HUES6 (cell line): ENCODE data around the gene IL20RB.
A peak's percentile ranks its signal among the peaks of the same experiment; 100 is the strongest.
"Not testable (repeated sequence)": the region's sequence is repeated elsewhere in the genome, so short reads cannot be mapped to it uniquely, and the experiment has no call there.

Source experiments
- H3K27ac ChIP-seq: 2 replicates; pipeline ENCODE4 v1.7.0; 2013; ENCODE audit warnings: low read depth, mild to moderate bottlenecking, low read length, inconsistent platforms
- H3K27me3 ChIP-seq: 2 replicates; pipeline ENCODE4 v1.6.1; 2013; ENCODE audit warnings: low read length; ENCODE audit not compliant: control insufficient read depth, insufficient read depth
- H3K36me3 ChIP-seq: 2 replicates; pipeline ENCODE4 v1.6.1; 2013; ENCODE audit warnings: low read length; ENCODE audit not compliant: control insufficient read depth, insufficient read depth
- H3K4me1 ChIP-seq: 2 replicates; pipeline ENCODE4 v1.6.1; 2013; ENCODE audit warnings: low read length; ENCODE audit not compliant: control insufficient read depth, insufficient read depth
- H3K4me3 ChIP-seq: 2 replicates; pipeline ENCODE4 v1.5.1; 2013; ENCODE audit warnings: low read depth, low read length
- H3K9ac ChIP-seq: one replicate; pipeline ENCODE4 v1.6.1; 2013; ENCODE audit warnings: mild to moderate bottlenecking, low read length
- H3K9me3 ChIP-seq: 2 replicates; pipeline ENCODE4 v1.6.1; 2013; ENCODE audit warnings: low read depth, low read length; ENCODE audit not compliant: control insufficient read depth, insufficient read depth

The IL20RB gene

DNA sequence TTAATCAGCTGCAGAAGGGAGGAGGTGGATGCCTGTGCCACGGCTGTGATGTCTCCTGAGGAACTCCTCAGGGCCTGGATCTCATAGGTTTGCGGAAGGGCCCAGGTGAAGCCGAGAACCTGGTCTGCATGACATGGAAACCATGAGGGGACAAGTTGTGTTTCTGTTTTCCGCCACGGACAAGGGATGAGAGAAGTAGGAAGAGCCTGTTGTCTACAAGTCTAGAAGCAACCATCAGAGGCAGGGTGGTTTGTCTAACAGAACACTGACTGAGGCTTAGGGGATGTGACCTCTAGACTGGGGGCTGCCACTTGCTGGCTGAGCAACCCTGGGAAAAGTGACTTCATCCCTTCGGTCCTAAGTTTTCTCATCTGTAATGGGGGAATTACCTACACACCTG is 52.4 kb downstream of the IL20RB start:
- H3K36me3 ChIP-seq = no peaks in the 10 kb centered on the region
- no peaks in the 10 kb centered on the region for H3K27me3 ChIP-seq
- no peak overlapping the region for H3K9ac ChIP-seq
- no peak overlapping the region for H3K4me3 ChIP-seq
- peaks cover 7% of the 10 kb centered on the region; the same call in 1 of the 2 replicates for H3K4me1 ChIP-seq
- no peak overlapping the region for H3K27ac ChIP-seq
- no peaks in the 10 kb centered on the region for H3K9me3 ChIP-seq

DNA sequence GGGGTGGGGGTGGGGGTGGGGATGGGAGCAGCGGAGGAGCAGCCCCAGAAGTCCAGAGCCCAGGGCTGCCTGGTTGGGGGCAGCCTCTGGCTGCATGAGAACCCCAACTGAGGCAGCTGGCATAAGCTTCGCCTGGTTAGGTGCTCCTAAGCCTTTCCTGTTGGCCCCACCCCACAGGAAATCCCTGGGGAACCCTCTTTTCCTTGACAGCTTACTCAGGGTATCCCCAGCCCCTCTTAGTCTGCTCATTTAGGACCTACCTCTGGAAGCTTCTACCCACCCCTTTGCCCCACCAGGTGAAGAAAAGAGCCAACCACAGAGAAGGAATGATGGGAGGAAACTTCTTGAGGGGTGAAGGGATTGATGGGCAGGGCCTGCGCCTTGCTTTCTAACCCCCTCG is 53.4 kb downstream of the IL20RB start:
- H3K4me1 ChIP-seq = peaks cover 7% of the 10 kb centered on the region; the same call in 1 of the 2 replicates
- H3K27ac ChIP-seq = no peak overlapping the region
- no peaks in the 10 kb centered on the region for H3K36me3 ChIP-seq
- H3K4me3 ChIP-seq = no peak overlapping the region
- H3K9ac ChIP-seq = no peak overlapping the region
- H3K9me3 ChIP-seq = no peaks in the 10 kb centered on the region
- no peaks in the 10 kb centered on the region for H3K27me3 ChIP-seq

DNA sequence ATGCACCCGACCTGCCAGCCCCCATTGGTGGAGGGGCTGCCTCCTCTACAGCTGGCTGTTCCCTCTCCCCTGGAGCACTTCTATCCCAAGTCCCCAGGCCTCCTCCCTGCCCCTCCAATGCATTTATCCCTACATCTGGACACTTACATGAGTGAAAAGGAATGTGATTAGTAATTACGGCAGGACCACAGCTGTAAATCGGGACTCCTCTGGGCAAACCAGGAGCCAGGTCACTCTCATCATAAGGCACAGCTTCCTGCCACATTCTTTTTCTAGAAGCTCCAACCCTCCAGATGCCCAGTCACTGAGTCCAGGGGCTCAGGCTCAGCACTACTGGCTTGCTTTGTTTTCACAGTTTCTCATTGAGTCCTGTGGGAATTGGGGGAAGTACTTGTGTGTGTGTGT is 54.3 kb downstream of the IL20RB start:
- no peak overlapping the region for H3K9ac ChIP-seq

DNA sequence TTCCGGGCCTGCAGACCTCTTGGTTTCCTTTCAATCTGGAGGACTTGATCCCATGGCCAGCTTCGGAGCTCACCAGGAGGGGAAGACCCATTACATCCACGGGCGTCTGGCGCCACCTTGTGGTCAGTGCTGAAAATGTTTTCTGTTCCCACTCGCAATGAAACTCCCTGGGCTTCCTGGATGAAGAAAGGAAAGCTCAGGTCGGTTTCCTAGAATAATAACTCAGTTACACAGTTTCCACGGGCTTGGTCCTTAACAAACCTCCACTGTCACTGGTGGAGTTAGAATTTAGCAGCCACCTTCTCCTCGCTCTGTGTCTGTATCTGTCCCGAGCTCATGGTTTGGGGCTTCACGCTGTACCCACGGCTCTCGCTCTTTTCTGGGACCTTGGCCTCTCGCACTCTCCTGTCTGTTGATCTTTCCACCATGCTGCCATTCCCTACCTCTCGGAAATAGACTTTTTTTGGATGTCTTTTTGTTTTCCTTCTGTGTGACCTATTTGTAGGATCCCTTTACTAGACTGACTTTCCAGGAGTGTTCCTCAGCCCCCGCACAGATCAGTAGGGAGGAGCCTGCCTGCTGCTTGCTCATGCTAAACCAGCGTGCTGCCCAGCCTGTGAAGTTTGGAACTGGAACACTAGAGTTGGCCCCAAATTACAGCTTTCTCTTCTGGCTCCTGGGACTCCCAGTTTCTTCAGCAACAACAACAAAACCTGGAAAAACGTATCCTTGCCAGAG is 56.3 kb downstream of the IL20RB start:
- Histone ChIP-seq H3K9ac (no peak overlapping the region), H3K27me3 (no peaks in the 10 kb centered on the region), H3K36me3 (no peaks in the 10 kb centered on the region), H3K4me3 (peak overlapping the region; percentile 48), H3K4me1 (peaks cover 7% of the 10 kb centered on the region; the same call in 1 of the 2 replicates), H3K27ac (no peak overlapping the region), H3K9me3 (no peaks in the 10 kb centered on the region)

More for the DNA sequence above, 54.3 kb downstream of the IL20RB start:
- Histone ChIP-seq H3K27ac (no peak overlapping the region), H3K4me3 (no peak overlapping the region), H3K27me3 (no peaks in the 10 kb centered on the region), H3K4me1 (peaks cover 7% of the 10 kb centered on the region; the same call in 1 of the 2 replicates), H3K9me3 (no peaks in the 10 kb centered on the region), H3K36me3 (no peaks in the 10 kb centered on the region)

DNA sequence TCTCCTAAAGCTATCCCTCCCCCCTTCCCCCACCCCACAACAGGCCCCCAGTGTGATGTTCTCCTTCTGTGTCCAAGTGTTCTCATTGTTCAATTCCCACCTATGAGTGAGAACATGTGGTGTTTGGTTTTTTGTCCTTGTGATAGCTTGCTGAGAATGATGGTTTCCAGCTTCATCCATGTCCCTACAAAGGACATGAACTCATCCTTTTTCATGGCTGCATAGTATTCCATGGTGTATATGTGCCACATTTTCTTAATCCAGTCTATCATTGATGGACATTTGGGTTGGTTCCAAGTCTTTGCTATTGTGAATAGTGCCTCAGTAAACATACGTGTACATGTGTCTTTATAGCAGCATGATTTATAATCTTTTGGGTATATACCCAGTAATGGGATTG is 59.5 kb downstream of the IL20RB start:
- H3K9me3 ChIP-seq, H3K27me3 ChIP-seq, H3K9ac ChIP-seq, H3K4me3 ChIP-seq, H3K4me1 ChIP-seq, H3K27ac ChIP-seq, H3K36me3 ChIP-seq: not testable (repeated sequence)

DNA sequence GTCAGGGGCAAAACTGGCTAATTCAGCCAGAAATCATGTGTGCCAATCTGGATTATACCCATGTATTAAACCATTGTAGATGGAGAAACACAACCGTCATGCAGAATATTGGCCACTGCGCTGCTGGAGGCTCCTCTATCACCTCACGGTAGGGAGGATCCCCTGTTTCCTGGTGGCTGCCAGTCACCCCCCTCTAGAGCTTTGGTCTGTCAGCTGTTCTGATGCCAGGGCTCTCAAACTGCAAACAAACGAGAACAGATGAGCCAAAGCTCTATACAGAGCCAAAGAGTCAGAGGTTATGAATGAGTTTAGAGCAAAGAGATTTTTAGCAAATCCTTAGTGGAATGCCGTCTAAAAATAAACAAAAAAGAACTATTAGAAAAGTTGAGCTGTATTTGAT is 62.5 kb downstream of the IL20RB start:
- no peaks in the 10 kb centered on the region for H3K27me3 ChIP-seq
- no peaks in the 10 kb centered on the region for H3K36me3 ChIP-seq
- H3K27ac ChIP-seq = no peak overlapping the region
- no peak overlapping the region for H3K4me3 ChIP-seq
- no peak overlapping the region for H3K9ac ChIP-seq
- no peaks in the 10 kb centered on the region for H3K4me1 ChIP-seq
- no peaks in the 10 kb centered on the region for H3K9me3 ChIP-seq

DNA sequence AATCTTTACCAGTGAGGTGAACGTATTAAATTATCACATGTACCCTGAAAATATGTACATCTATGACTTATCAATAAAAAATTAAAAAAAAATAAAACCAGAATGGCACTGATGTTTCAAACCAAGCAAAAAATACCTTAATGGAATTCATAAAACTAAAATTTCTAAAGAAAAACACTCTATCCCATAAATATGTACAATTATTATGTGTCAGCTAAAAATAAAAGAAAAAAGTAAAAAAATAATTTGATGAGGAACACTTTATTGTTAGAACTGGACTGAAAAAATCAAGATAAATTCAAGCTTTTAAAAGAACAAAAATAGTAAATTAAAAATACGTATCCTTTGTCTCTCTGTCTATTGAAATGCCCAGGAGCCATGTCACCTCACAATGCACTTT is 63.1 kb downstream of the IL20RB start:
- Histone ChIP-seq H3K4me1 (no peaks in the 10 kb centered on the region), H3K27ac (no peak overlapping the region), H3K27me3 (no peaks in the 10 kb centered on the region), H3K9ac (no peak overlapping the region), H3K36me3 (no peaks in the 10 kb centered on the region), H3K4me3 (no peak overlapping the region), H3K9me3 (no peaks in the 10 kb centered on the region)

DNA sequence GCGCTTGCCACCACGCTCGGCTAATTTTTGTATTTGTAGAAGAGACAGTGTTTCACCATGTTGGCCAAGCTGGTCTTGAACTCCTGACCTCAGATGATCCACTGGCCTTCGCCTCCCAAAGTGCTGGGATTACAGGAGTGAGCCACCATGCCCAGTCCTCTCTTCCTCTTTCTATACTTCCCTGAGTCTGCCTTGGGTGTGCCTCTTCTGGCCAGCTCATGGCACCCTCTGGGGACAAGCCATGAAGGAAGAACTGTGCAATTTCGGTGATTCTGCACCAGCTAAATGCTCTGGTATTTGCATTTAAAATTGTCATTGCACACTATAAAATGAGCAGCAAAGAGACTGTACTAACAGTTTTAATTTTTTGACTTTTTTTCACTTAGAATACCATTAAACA is 66.6 kb downstream of the IL20RB start:
- H3K9me3 ChIP-seq = no peaks in the 10 kb centered on the region

DNA sequence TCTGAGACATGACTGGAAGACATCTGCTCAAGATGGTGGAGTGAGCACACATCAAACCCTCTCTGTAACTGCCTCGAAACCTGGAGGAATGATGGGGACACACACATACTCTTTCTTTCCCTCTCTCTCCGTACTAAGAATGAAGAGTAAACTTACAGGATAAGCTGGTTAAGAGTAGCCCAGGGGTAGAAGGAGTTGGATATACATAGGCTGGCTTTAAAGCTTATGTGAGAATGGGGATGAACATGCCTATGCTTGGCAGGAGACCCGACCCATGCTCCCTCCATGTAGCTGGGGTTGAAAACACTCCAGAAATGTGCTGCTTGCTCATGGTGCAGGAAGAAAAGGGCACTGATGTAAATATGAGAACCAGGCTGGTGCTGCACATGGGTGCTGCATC is 68.9 kb downstream of the IL20RB start:
- H3K9me3 ChIP-seq = no peaks in the 10 kb centered on the region
- H3K9ac ChIP-seq = no peak overlapping the region
- H3K27me3 ChIP-seq = peaks cover 9% of the 10 kb centered on the region; the same call in 1 of the 2 replicates
- no peaks in the 10 kb centered on the region for H3K4me1 ChIP-seq
- no peak overlapping the region for H3K27ac ChIP-seq
- H3K4me3 ChIP-seq = no peak overlapping the region
- H3K36me3 ChIP-seq = no peaks in the 10 kb centered on the region

More for the DNA sequence above, 66.6 kb downstream of the IL20RB start:
- H3K27me3 ChIP-seq = no peaks in the 10 kb centered on the region
- H3K9ac ChIP-seq = no peak overlapping the region
- no peaks in the 10 kb centered on the region for H3K36me3 ChIP-seq
- H3K4me1 ChIP-seq = no peaks in the 10 kb centered on the region
- no peak overlapping the region for H3K4me3 ChIP-seq
- no peak overlapping the region for H3K27ac ChIP-seq

DNA sequence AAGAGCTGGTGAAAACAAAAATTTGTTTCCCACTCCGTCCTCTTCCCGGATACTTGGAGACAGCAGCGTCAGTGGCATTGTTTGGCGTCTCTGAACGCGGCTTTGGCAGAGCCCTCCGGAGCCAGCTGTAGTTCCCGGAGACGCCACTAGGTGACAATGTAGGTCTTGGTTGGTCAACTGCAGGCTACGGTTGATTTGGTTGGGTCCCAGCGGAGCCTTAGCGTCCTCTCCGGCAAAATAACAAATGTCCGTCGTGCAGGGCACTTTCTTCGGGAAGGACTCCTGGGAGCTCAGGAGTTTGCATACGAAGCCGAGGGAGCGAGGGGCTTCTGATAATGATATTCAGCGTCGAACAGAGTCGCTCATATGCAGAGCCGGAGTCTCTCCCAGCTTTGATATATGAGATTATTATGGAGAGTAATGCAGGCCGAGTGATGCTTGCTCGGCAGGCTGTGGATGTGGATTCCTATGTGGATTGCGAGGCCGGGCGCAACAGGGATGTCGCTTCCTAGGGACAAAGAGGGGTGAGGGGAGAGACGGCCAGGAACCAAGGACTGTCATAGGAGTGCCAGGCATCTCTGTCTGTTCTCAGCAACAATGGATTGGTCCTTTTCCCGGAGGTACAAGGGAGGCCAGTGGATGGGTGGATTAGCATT is 74.8 kb downstream of the IL20RB start:
- H3K9ac ChIP-seq = peak overlapping the region; percentile 67
- peaks cover 18% of the 10 kb centered on the region; the same call in 1 of the 2 replicates for H3K27me3 ChIP-seq
- peak overlapping the region; percentile 62 for H3K4me3 ChIP-seq
- H3K36me3 ChIP-seq = no peaks in the 10 kb centered on the region
- H3K27ac ChIP-seq = no peak overlapping the region; the same call in 1 of the 2 replicates
- peaks cover 21% of the 10 kb centered on the region for H3K4me1 ChIP-seq
- H3K9me3 ChIP-seq = no peaks in the 10 kb centered on the region

DNA sequence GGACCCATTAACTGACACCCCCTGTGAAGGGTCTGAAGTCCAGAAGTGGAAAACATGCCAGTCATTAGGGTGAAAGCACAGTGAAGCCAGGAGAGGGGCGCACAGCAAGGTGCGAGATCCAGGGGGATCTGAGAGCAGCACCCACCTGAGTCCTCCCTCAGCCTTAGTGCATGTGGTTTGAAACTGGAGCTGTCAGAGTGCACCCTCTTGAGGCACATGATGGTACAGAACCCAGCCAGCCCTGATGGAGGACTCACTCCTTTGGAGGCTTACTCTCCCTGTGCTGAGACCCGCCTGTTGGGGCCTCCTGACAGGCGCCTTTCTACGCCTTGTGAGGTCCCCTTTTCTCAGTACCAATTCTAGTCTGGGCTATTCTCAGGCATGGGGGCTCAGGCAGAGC is 77.8 kb downstream of the IL20RB start:
- Histone ChIP-seq H3K9ac (no peak overlapping the region), H3K27ac (no peak overlapping the region), H3K4me1 (peaks cover 21% of the 10 kb centered on the region), H3K36me3 (no peaks in the 10 kb centered on the region), H3K27me3 (peaks cover 18% of the 10 kb centered on the region; the same call in 1 of the 2 replicates), H3K9me3 (no peaks in the 10 kb centered on the region), H3K4me3 (no peak overlapping the region)
